Fibroblast of mammary gland (primary cell): ENCODE data around the gene GYPE.
A peak's percentile ranks its signal among the peaks of the same experiment; 100 is the strongest.
"Not testable (repeated sequence)": the region's sequence is repeated elsewhere in the genome, so short reads cannot be mapped to it uniquely, and the experiment has no call there.

Source experiments
- DNase-seq: peaks from one replicate; pipeline ENCODE4 v3.0.0-alpha.2; 2010; ENCODE audit warnings: low read depth
- H3K4me3 ChIP-seq: 2 replicates; pipeline ENCODE4 v1.5.1; 2011; ENCODE audit warnings: low read depth, mild to moderate bottlenecking, low read length, moderate library complexity; ENCODE audit not compliant: control insufficient read depth
- CTCF ChIP-seq: conservative IDR thresholded peaks from 2 replicates; pipeline ENCODE4 v1.5.1; 2011; ENCODE audit warnings: low read depth, low read length, inconsistent platforms; ENCODE audit not compliant: control insufficient read depth, insufficient read depth

GYPE gene

GRCh38 chr4:143905440-143905839 lies at the start of gene GYPE:
TSS of gene GYPE (minus strand) at chr4:143905559. CDS start at chr4:143905507, 52 bp downstream.
- H3K4me3 ChIP-seq, DNase-seq: not testable (repeated sequence)

- H3K4me3 ChIP-seq, result not testable (repeated sequence)
- peak; percentile 3 for DNase-seq
Measured at GRCh38 chr4:143951458-143951972, 46.2 kb upstream of the GYPE start.

- not testable (repeated sequence) for H3K4me3 ChIP-seq
- DNase-seq, result peak; percentile 14
Measured at GRCh38 chr4:143950967-143951366, 45.6 kb upstream of the GYPE start.

- not testable (repeated sequence) for H3K4me3 ChIP-seq, DNase-seq
Measured at GRCh38 chr4:143950185-143950584, 44.8 kb upstream of the GYPE start.

- DNase-seq, H3K4me3 ChIP-seq: not testable (repeated sequence)
Measured at GRCh38 chr4:143947493-143947892, 42.1 kb upstream of the GYPE start.

GRCh38 chr4:143940708-143941107 lies 35.3 kb upstream of the GYPE start:
- H3K4me3 ChIP-seq, DNase-seq: not testable (repeated sequence)

GRCh38 chr4:143939528-143939927 lies 34.2 kb upstream of the GYPE start:
- TF ChIP-seq CTCF, result no peak
- no peak for DNase-seq

GRCh38 chr4:143938890-143939289 lies 33.5 kb upstream of the GYPE start:
- H3K4me3 ChIP-seq, result not testable (repeated sequence)

More at GRCh38 chr4:143939528-143939927, 34.2 kb upstream of the GYPE start:
- H3K4me3 ChIP-seq, result no peak overlapping the region

GRCh38 chr4:143921181-143921580 lies 15.8 kb upstream of the GYPE start:
- no peak for DNase-seq
- no peak overlapping the region for H3K4me3 ChIP-seq
- TF ChIP-seq CTCF, result no peak

More at GRCh38 chr4:143938890-143939289, 33.5 kb upstream of the GYPE start:
- DNase-seq, result not testable (repeated sequence)

GRCh38 chr4:143916485-143916884 lies 11.1 kb upstream of the GYPE start:
- not testable (repeated sequence) for H3K4me3 ChIP-seq, DNase-seq

- peak overlapping the region; percentile 32 for H3K4me3 ChIP-seq
- DNase-seq, result not testable (repeated sequence)
Measured at GRCh38 chr4:143912478-143912877, 7.1 kb upstream of the GYPE start.

- peak; percentile 8 for DNase-seq
- peak overlapping the region; percentile 44 for H3K4me3 ChIP-seq
Measured at GRCh38 chr4:143911528-143912417, 6.4 kb upstream of the GYPE start.

- H3K4me3 ChIP-seq, result peak overlapping the region; percentile 25
- peak; percentile 15 for DNase-seq
Measured at GRCh38 chr4:143910906-143911305, 5.5 kb upstream of the GYPE start.
